DND-41 (cell line): ENCODE measurements around the gene TMPRSS9.

Experiments
- ATAC-seq: fragments of 200-7000 bp; cut with Tn5 transposase; 3 replicates; pipeline ENCODE4 v1.9.1; 2021; ENCODE audit warnings: low read depth; ENCODE audit not compliant: insufficient read depth
- DNase-seq: peaks from one replicate; pipeline ENCODE4 v3.0.0-alpha.2; 2020
- H2AFZ ChIP-seq: 2 replicates; pipeline ENCODE4 v1.6.0; 2012; ENCODE audit warnings: low read depth, low read length
- H3K27ac ChIP-seq: 2 replicates; pipeline ENCODE4 v1.5.1; 2012; ENCODE audit warnings: low read length, inconsistent platforms
- H3K27me3 ChIP-seq: fragments of 200-600 bp; sonication (generic); 2 replicates; pipeline ENCODE4 v1.6.0; 2012; ENCODE audit warnings: low read length, mild to moderate bottlenecking, inconsistent platforms; ENCODE audit not compliant: insufficient read depth, poor library complexity
- H3K36me3 ChIP-seq: 2 replicates; pipeline ENCODE4 v1.5.1; 2012; ENCODE audit warnings: low read length, inconsistent platforms; ENCODE audit not compliant: insufficient read depth
- H3K4me1 ChIP-seq: 2 replicates; pipeline ENCODE4 v1.5.1; 2012; ENCODE audit warnings: mild to moderate bottlenecking, low read length; ENCODE audit not compliant: insufficient read depth
- H3K4me2 ChIP-seq: 2 replicates; pipeline ENCODE4 v1.6.0; 2012; ENCODE audit warnings: mild to moderate bottlenecking, moderate library complexity, low read length, inconsistent platforms; ENCODE audit not compliant: insufficient read depth
- H3K4me3 ChIP-seq, 2 experiments: fragments of 200-600 bp in 1 of 2; shearing (Covaris generic) in 1 of 2; 2 replicates each; pipeline ENCODE4 v1.5.1; 2012 to 2016; ENCODE audit warnings: inconsistent platforms in 2 of 2, low read length in 2 of 2, mild to moderate bottlenecking in 2 of 2, low read depth in 1 of 2, moderate library complexity in 1 of 2
- H3K79me2 ChIP-seq: 2 replicates; pipeline ENCODE4 v1.6.0; 2012; ENCODE audit warnings: low read length, inconsistent platforms; ENCODE audit not compliant: insufficient read depth
- H3K9ac ChIP-seq: 2 replicates; pipeline ENCODE4 v1.6.0; 2012; ENCODE audit warnings: low read depth, mild to moderate bottlenecking, inconsistent platforms, low read length, moderate library complexity
- H3K9me3 ChIP-seq: 2 replicates; pipeline ENCODE4 v1.5.1; 2012; ENCODE audit warnings: low read length, moderate library complexity, mild to moderate bottlenecking, inconsistent platforms; ENCODE audit not compliant: insufficient read depth, severe bottlenecking
- H4K20me1 ChIP-seq: 2 replicates; pipeline ENCODE4 v1.6.0; 2012; ENCODE audit warnings: low read length; ENCODE audit not compliant: insufficient read depth
- CTCF ChIP-seq: IDR thresholded peaks from 2 replicates; pipeline ENCODE4 v1.5.1; 2012; ENCODE audit warnings: borderline replicate concordance, low read length, moderate library complexity, mild to moderate bottlenecking; ENCODE audit not compliant: poor library complexity, severe bottlenecking; ENCODE audit errors: extremely low read depth
- EZH2 ChIP-seq: IDR thresholded peaks from 3 replicates; pipeline ENCODE4 v1.6.1; 2012; ENCODE audit warnings: borderline replicate concordance, low read depth, mild to moderate bottlenecking, moderate library complexity, low read length, inconsistent platforms; ENCODE audit not compliant: severe bottlenecking

TMPRSS9 gene

GRCh38 chr19:2331601-2332246, 28.3 kb upstream of the TMPRSS9 start:
- Histone ChIP-seq H3K4me2 (peak overlapping the region; percentile 90), H3K4me3 (peak overlapping the region in 1 of 2 experiments; percentile 43; a peak in 2 of 4 replicates)
- ATAC-seq = no peak

GRCh38 chr19:2332341-2333026, 27.6 kb upstream of the TMPRSS9 start:
- Histone ChIP-seq H3K79me2 (peaks cover 97% of the 10 kb centered on the region), H3K4me3 (peak overlapping the region in 1 of 2 experiments; percentile 43; a peak in 2 of 4 replicates), H2AFZ (no peak overlapping the region), H3K9me3 (no peaks in the 10 kb centered on the region), H3K9ac (peak overlapping the region; percentile 99), H3K27ac (peak overlapping the region; percentile 92), H4K20me1 (peaks cover 45% of the 10 kb centered on the region), H3K4me1 (peaks cover 54% of the 10 kb centered on the region), H3K4me2 (peak overlapping the region; percentile 90), H3K27me3 (no peaks in the 10 kb centered on the region), H3K36me3 (peaks cover 42% of the 10 kb centered on the region)
- ATAC-seq (peak; percentile 70), DNase-seq (peak; percentile 88)
- no peak for TF ChIP-seq CTCF

More at GRCh38 chr19:2331601-2332246, 28.3 kb upstream of the TMPRSS9 start:
- peaks cover 97% of the 10 kb centered on the region for H3K79me2 ChIP-seq
- DNase-seq = peak; percentile 30
- TF ChIP-seq EZH2 (no peak), CTCF (no peak)
- peak overlapping the region; percentile 92 for H3K27ac ChIP-seq
- H4K20me1 ChIP-seq = peaks cover 41% of the 10 kb centered on the region
- peaks cover 62% of the 10 kb centered on the region for H3K4me1 ChIP-seq
- H3K9me3 ChIP-seq = no peaks in the 10 kb centered on the region
- peak overlapping the region; percentile 99 for H3K9ac ChIP-seq
- H2AFZ ChIP-seq = no peak overlapping the region
- H3K27me3 ChIP-seq = no peaks in the 10 kb centered on the region
- peaks cover 39% of the 10 kb centered on the region for H3K36me3 ChIP-seq

GRCh38 chr19:2333027-2333806, 26.8 kb upstream of the TMPRSS9 start:
- H3K4me2 ChIP-seq = no peak overlapping the region
- H3K27ac ChIP-seq = peak overlapping the region; percentile 63
- no peak overlapping the region for H3K4me3 ChIP-seq
- no peaks in the 10 kb centered on the region for H3K9me3 ChIP-seq
- ATAC-seq (no peak), DNase-seq (peak; percentile 49)
- no peak overlapping the region for H2AFZ ChIP-seq
- H4K20me1 ChIP-seq = peaks cover 52% of the 10 kb centered on the region
- peak overlapping the region; percentile 21; the same call in 1 of the 2 replicates for H3K9ac ChIP-seq
- peaks cover 48% of the 10 kb centered on the region for H3K36me3 ChIP-seq
- no peaks in the 10 kb centered on the region for H3K27me3 ChIP-seq
- peaks cover 50% of the 10 kb centered on the region for H3K4me1 ChIP-seq
- TF ChIP-seq CTCF (no peak), EZH2 (no peak)
- peaks cover 97% of the 10 kb centered on the region for H3K79me2 ChIP-seq
